Stimulated activated CD4-positive, alpha-beta T cell treated with anti-CD3 and anti-CD28 coated beads, Interleukin-4, amount 100 ng/mL, for 24 hours (primary cell): ENCODE measurements around the gene CNTNAP2.

Experiments used
- DNase-seq: peaks from one replicate; pipeline ENCODE4 v3.0.0-alpha.2; 2020

Gene CNTNAP2

GRCh38 chr7:148204639-148205304 lies 2088.2 kb downstream of the CNTNAP2 start:
- no peak for DNase-seq

- DNase-seq, result no peak
Measured at GRCh38 chr7:148209643-148210190, 2093.1 kb downstream of the CNTNAP2 start.

GRCh38 chr7:148210804-148211325 lies 2094.3 kb downstream of the CNTNAP2 start:
- DNase-seq, result no peak

- DNase-seq, result no peak
Measured at GRCh38 chr7:148211740-148212151, 2095.1 kb downstream of the CNTNAP2 start.

- DNase-seq, result no peak
Measured at GRCh38 chr7:148212731-148213130, 2096.1 kb downstream of the CNTNAP2 start.

- DNase-seq, result no peak
Measured at GRCh38 chr7:148214101-148214500, 2097.5 kb downstream of the CNTNAP2 start.

GRCh38 chr7:148218603-148219002 lies 2102.0 kb downstream of the CNTNAP2 start:
- DNase-seq, result no peak

- no peak for DNase-seq
Measured at GRCh38 chr7:148222721-148223120, 2106.1 kb downstream of the CNTNAP2 start.

- DNase-seq, result no peak
Measured at GRCh38 chr7:148223160-148223559, 2106.6 kb downstream of the CNTNAP2 start.

- DNase-seq, result no peak
Measured at GRCh38 chr7:148223738-148224137, 2107.1 kb downstream of the CNTNAP2 start.

GRCh38 chr7:148230296-148230695 lies 2113.7 kb downstream of the CNTNAP2 start:
- DNase-seq, result no peak

- no peak for DNase-seq
Measured at GRCh38 chr7:148230883-148231282, 2114.3 kb downstream of the CNTNAP2 start.

GRCh38 chr7:148232784-148233183 lies 2116.2 kb downstream of the CNTNAP2 start:
- DNase-seq, result no peak

GRCh38 chr7:148234715-148235114 lies 2118.1 kb downstream of the CNTNAP2 start:
- no peak for DNase-seq

- DNase-seq, result no peak
Measured at GRCh38 chr7:148238761-148239325, 2122.2 kb downstream of the CNTNAP2 start.

GRCh38 chr7:148241700-148242293 lies 2125.2 kb downstream of the CNTNAP2 start:
- no peak for DNase-seq

- no peak for DNase-seq
Measured at GRCh38 chr7:148242294-148242821, 2125.8 kb downstream of the CNTNAP2 start.

- no peak for DNase-seq
Measured at GRCh38 chr7:148245381-148245780, 2128.8 kb downstream of the CNTNAP2 start.

GRCh38 chr7:148253629-148254028 lies 2137.0 kb downstream of the CNTNAP2 start:
- no peak for DNase-seq

GRCh38 chr7:148255333-148255732 lies 2138.7 kb downstream of the CNTNAP2 start:
- no peak for DNase-seq

GRCh38 chr7:148256433-148256832 lies 2139.8 kb downstream of the CNTNAP2 start:
- no peak for DNase-seq

GRCh38 chr7:148260599-148260998 lies 2144.0 kb downstream of the CNTNAP2 start:
- no peak for DNase-seq

GRCh38 chr7:148261523-148261922 lies 2144.9 kb downstream of the CNTNAP2 start:
- no peak for DNase-seq
